Measurements from ENCODE around the gene FGF19.

Gene FGF19

GRCh38 chr11:69703453-69703767, 412 bp downstream of the FGF19 start:
- no peak for TF ChIP-seq CTCF (IDR thresholded peaks at IDR 0.05; ENCODE audit: control insufficient read depth, extremely low read depth, insufficient read depth)
- H3K4me3 ChIP-seq (ENCODE audit: low read depth, low read length): no peak overlapping the region
- no peak for DNase-seq (ENCODE audit: low read depth)

- no peak for TF ChIP-seq CTCF (IDR thresholded peaks at IDR 0.05; ENCODE audit: control insufficient read depth, extremely low read depth, insufficient read depth)
- no peak for DNase-seq (ENCODE audit: low read depth)
- H3K4me3 ChIP-seq (ENCODE audit: low read depth, low read length): no peak overlapping the region
Observed at GRCh38 chr11:69702769-69703452, 911 bp downstream of the FGF19 start.

- no peak for DNase-seq (ENCODE audit: low read depth)
- no peak for TF ChIP-seq CTCF (IDR thresholded peaks at IDR 0.05; ENCODE audit: control insufficient read depth, extremely low read depth, insufficient read depth)
- H3K4me3 ChIP-seq (ENCODE audit: low read depth, low read length): no peak overlapping the region
Observed at GRCh38 chr11:69702239-69702691, 1.6 kb downstream of the FGF19 start.

- no peak for TF ChIP-seq CTCF (IDR thresholded peaks at IDR 0.05; ENCODE audit: control insufficient read depth, extremely low read depth, insufficient read depth)
- DNase-seq (ENCODE audit: low read depth): no peak
- H3K4me3 ChIP-seq (ENCODE audit: low read depth, low read length): no peak overlapping the region
Observed at GRCh38 chr11:69700278-69701140, 3.3 kb downstream of the FGF19 start.

- DNase-seq (ENCODE audit: low read depth): no peak
- TF ChIP-seq CTCF (IDR thresholded peaks at IDR 0.05; ENCODE audit: control insufficient read depth, extremely low read depth, insufficient read depth): no peak
- no peak overlapping the region for H3K4me3 ChIP-seq (ENCODE audit: low read depth, low read length)
Observed at GRCh38 chr11:69699213-69699612, 4.6 kb downstream of the FGF19 start.

GRCh38 chr11:69698362-69698761, 5.5 kb downstream of the FGF19 start:
- DNase-seq (ENCODE audit: low read depth): no peak
- H3K4me3 ChIP-seq (ENCODE audit: low read depth, low read length): no peak overlapping the region

More at GRCh38 chr11:69698362-69698761, 5.5 kb downstream of the FGF19 start:
- no peak for TF ChIP-seq CTCF (IDR thresholded peaks at IDR 0.05; ENCODE audit: control insufficient read depth, extremely low read depth, insufficient read depth)

Measured in LNCaP clone FGC (cell line).